HG03196 (cell line): ENCODE measurements around the gene TRIM54.
"Not testable (repeated sequence)": the region's sequence is repeated elsewhere in the genome, so short reads cannot be mapped to it uniquely, and the experiment has no call there.

Experiments
- ATAC-seq: cut with Tn5 transposase; IDR thresholded peaks from one replicate; pipeline ENCODE4 v1.9.1; 2021; ENCODE audit not compliant: unreplicated experiment

Gene TRIM54

DNA sequence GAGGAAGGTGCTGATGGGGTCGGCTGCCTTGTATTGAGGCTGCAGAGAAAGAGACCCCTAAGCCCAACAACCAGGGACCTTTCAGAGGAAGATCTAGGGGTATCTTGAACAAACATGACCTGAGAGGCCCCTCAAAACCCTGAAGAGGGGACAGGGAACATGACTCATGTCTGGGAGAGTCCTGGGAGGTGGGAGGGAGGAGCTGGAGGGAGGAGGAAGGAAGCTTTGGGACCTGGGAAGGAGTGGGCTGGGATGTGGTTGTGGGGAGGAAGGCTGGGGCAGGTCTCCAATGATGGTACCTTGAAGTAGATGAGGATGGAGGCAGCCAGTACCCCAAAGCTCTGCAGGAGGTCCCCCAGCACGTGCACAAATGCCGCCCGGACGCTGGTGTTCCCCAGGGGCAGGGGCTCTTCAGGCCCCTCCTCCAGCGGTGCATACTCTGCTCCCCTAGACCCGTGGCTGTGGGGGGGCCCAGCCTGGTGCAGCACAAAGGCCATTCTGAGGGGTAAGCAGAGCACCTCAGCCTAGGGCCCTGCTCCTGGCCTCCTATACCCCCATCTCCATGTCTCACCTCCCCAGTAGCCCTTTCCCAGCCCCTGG is 25.3 kb upstream of the TRIM54 start:
- ATAC-seq, result no peak

DNA sequence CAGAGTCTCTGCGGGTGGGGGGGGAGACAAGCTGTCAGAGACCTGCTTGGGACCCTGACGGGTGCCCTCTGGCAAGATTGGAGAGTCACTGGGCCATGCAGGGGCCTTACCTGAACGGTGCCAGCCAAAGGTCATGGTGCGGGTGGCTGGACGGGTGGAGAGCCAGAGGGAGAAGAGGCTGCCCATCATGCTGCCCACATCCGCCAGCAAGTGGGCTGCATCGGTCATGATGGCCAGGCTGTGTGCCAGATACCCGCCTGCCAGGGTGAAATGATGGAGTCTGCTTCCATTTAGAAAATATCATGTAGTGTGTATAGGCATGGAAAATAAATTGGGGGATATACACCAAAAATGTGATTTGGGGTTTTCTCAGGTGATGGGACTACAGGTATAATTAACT is 24.2 kb upstream of the TRIM54 start:
- ATAC-seq, result no peak

DNA sequence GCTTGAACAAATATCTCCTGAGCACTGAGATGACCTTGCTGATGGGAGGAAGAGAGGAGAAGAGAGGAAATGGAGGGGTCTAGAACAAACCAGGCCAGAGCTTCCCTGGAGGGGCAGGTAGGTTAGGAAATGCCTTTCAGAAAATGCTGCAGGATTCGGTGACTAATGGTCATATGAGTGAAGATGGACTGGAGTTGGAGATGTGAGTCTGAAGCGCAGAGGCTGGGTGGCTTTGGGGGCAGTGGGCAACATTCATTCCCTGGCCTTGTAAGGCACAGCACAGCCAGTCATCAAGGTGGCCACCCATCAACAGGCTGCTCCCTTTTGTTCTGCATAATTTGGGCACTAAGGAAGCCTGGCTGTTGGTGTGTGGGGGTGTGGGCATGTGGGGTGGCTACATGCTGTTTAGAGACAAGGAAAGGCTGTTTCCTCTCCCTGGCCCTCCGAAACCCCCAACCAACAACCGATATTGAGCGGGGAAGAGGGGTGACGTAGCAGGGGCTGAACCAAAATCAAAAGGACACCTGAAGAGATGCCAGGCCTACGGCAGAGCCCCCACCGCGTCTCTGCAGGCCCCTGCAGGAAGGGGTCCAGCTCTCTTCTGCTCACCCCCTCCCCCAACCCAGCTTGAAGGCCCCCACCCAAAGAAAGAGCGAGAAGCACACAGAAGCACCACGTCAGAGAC is 20.8 kb upstream of the TRIM54 start:
- ATAC-seq, result no peak

DNA sequence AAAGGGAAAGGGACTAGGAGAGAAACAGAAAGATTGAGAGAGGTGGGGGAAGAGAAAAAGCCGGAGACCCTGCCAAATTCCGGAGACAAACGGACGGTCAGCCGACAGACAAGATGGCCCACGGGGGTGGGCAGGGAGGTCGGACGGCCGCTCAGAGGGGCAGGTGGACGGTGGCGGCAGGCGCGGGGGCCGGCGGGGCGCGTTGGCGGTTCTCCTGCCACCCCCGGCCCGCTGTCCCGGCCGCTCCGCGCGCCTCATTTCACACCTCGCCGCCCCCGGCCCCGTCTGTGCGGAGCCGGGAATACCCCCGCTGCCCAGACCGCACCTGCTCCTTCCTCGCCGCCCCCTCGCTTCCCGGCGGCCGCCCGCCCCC is 20.3 kb upstream of the TRIM54 start:
- ATAC-seq, result no peak

DNA sequence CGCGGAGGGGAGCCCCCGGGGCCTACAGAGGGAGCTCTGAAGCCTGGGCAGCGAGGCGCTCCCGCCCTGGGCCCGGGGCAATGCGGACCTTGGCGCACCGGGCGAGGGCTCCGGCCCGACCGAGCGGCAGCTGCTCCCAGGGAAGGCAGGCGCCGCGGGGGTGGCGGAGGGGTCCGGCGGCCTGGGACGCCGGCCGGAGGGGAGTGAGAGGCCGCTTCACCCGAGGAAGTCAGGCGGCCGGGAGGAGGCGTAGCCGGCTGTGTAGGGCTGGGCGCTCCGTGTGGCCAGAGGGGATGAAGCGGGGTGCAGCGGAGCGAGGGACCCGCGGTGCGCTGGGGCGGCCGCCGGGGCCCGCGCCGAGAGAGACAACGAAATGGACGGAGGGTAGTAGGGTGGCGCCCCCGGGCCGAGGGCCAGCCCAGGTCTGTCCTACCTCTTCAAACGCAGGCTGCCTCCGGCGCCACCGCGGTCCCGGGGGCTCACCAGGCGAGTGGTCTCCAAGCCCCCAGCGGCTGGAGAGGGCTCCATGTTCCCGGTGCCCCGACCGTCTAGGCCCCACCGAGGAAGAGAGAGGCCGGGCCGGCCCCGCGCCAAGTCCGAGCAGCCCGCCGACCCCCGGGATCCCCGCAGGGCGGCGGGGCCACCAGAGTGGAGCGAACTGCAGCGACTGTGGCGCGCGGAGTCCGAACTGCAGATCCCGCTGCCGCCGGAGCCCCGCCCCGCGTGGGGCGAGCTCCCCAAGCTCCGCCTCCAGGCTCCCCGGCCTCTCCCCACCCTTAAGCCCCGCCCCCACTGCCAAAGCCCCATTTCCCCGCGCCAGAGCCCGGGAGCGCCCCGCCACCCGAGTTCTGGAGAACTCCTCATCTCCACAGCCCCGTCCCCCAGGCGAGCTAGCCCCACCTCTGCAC is 19.6 kb upstream of the TRIM54 start, which contains the start of gene SLC30A3:
TSS of gene SLC30A3 (minus strand) at position 669 of the 908 bp plus-strand sequence. CDS start at position 528, 141 bp downstream.
- no peak for ATAC-seq

DNA sequence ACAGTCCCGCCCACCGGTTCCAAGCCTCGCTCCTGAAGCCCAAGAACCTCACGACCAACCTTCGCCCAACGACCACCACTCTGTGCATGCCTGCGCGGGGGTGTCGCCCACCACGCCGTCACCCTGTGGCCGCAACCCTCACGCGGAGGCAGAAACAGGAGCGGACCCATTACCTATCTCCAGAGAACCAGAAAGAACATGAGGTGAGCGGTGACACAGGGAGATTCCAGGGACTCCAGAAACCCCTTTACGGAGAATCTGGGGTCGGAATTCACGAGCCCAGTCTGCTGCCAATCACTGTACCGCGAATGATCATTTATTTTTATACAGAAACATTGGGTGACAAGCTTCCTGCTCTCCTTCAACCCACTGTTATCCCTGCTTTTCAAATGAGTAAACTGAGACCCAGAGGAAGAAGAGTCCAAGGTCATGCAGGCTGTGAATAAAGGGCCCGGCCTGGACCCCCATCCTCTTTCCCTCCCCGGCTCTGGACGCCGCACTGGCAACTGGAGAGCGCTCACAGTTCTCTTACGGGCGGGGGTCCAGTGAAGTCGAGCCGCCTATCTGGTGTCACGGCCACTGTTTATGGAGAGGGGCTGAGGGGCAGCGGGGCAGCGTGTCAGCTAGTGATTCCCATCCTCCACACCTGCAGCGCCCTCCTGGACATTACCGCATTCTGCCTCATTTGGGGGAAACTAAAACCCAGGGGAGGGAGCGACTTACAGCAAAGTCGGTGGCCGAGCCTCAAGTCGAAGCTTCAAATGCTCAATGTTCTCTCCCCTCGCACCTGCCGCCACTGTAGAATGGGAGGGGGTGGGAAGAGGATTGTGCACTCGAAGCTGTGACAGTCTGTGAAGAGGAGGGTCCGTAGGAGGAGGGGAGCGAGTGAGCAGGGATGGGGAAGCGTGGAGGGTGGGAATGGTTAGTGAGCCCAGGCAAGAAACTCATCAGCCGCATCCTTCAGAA is 18.7 kb upstream of the TRIM54 start:
- ATAC-seq, result no peak

DNA sequence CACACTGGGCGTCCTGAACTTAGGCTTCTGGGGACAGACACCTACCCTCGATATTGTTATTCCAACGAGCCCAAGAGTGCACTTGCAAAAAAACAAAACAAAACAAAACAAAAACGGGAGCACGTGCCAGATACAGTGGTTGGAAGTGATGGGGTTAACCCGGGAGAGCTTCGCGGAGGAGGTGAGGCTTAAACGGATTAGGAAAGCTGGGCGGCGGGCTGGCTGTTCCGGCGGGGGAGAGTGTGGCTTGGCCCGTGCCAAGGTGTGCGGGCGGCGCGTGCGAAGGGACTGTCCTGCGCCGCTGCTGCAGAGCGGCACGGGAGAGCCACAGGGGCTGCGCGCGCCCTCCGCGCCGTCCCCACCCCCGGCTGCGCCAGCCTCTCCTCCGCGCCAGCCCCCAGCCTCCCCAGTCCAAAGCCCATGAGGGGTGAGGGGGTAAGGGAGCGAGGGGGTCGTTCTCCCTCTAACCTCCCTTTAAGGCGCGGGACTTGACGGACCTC is 17.9 kb upstream of the TRIM54 start:
- no peak for ATAC-seq

DNA sequence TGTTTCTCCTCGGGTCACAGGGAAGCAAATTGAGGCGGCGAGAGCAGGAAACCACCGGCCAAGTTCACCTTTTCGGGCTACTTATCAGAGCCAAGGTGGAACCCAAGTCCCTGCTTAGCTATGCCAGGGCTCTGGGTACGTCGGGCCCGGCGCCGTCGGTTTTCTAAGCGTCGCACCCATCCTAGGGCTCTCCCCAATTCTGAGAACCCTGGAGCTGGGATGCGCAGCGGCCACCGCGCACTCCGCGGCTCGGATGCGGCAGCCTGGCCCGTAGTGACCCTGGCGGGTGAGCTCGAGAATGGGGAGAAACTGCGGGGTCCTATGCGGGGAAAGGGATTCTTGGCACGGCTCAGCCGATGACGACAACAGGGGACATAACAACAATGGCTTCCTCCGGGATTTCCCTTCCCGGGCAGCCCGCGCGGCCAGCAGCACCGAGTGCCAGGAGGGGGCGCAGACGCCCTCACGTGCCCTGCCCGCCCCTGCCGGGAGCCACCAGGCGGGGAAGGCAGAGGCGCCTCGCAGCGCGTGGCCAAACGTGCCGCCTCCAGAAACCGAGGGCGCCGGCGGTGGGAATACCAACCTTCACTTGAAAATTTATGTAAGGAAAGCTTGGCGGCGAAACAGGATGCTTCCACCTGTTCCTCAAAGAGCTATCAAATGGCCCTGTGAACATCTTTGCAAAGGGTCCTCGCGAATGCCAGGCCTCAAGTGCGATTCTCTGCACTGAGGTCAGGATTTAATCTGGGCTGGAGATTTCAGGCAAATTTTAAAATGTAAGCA is 17.3 kb upstream of the TRIM54 start:
- ATAC-seq, result peak; percentile 60

DNA sequence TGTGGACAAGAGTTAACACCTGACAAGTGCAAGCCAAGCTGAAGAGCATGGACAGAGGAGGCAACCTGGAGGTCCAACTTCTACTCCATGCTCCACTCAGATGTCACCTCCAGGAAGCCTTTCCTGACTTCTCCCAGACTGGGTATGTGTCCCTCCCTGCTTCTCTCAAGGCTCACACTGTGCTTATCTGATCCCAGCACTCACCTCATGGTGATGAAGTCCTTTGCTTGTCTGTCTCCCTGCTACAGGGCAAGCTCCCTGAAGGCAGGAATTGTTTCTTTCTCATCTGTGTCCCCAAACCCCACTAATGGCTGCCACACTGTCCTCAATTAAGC is 16.7 kb upstream of the TRIM54 start:
- ATAC-seq, result no peak

DNA sequence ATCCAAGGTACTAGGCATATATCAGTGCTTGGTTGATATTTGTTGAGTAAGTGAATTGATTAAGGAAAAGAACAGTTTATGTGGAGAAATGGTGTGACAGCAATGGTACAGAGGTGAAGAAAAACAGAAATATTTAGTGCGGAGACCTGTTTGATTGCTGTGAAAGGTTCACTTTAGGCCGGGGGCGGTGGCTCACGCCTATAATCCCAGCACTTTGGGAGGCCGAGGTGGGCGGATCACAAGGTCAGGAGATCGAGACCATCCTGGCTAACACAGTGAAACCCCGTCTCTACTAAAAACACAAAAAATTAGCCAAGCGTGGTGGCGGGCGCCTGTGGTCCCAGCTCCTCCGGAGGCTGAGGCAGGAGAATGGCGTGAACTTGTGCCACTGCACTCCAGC is 13.9 kb upstream of the TRIM54 start:
- not testable (repeated sequence) for ATAC-seq

DNA sequence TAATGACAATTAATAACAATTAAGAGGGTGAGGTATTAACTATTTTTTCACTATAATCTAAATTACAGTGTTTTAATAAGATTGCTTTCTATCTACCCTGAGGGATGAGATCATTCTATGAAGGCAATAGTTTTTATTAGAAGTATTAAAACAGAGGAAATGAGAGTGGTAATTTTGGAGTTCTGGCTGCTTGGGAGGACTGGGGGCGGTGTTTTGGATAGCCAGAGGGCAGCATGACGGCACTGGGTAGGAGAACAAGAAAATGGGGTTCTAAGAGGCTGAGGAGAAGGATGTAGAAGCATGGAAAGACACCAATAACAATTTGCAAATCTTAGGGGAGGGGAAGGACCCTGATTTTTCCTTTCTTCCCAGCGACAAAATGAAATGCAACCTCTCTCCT is 12.1 kb upstream of the TRIM54 start:
- no peak for ATAC-seq

DNA sequence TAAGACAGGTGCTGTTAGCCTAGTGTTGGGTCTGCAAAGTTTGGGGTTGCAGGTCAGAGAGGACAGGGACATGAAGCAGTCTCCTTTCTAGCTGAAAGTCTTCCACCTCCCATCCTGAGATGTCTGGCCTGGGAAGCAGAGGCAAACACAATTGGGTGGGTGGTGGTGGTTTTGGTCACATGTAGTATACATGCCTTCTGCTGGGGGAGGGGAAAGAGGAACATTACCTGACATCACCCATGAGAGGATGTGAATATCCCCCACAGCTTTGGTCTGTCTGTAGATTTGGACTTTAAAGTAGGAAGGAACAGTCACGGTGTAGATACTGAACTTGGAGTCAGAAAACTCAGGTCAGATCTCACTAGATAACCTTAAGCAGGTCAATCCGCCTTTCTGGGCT is 11.6 kb upstream of the TRIM54 start:
- no peak for ATAC-seq

DNA sequence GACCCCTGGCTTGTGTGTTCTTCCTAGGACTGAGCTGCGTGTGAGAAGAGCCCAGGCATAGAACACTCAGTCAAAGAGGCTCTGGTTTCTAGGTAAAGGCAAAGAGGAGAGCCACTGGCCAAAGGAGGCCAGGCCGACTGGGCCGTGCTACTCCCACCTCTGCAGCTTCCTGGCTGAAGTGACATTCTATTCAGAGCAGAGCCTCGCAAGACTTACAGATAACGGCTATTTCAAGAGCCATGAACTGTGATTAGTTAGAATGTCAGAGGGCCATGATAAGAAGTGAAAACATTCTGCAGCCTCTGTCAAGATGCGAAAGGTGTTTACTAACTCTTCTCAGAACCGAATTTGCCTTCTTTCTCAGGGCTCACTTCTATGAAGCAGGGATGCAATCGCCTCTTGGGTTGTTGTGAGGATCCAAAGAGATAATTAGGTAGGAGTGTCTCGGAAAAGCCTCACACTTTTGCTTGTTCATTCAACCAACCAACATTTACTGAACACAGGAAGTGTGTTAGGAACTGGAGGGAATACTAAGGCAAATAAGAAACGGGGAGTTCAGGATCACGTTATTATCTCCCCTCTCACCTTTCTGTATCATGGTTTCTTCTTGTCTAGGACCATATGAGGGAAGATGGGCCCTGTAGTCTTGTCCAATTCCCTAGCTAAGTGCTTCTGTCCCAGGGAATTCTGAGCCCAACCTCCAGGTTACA is 10.4 kb upstream of the TRIM54 start:
- no peak for ATAC-seq

DNA sequence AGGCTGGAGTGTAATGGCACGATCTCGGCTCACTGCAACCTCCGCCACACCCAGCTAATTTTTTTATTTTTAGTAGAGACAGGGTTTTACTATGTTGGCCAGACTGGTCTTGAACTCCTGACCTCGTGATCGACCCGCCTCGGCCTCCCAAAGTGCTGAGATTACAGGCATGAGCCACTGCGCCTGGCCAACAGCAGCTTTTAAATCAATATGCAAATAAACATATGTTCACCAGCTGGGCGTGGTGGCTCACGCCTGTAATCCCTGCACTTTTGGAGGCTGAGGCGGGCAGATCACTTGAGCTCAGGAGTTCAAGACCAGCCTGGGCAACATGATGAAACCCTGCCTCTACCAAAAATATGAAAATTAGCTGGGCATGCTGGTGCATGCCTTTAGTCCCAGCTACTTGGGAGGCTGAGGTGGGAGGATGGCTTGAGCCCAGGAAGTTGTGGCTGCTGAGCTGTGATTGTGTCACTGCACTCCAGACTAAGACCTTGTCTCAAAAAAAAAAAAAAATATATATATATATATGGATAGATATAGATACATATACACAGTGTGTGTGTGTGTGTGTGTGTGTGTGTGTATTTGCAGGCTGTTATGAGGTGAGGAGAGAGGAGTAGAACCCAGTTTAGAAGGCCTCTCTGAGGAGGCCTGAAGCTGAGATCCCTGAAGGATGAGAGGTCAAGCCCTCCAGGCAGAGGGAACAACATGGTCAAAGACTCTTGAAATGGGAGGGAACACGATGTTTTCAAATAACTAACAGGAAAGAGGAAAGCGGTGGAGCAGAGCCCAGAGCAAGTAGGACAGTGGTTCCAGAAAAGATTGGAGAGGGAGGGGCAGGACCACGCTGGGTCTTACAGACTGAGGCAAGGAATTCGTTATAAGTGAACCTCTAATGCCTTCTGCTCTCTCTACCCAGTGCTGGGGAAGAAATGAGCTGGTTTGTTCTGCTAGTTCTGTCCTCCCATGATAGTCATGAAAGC is 9.4 kb upstream of the TRIM54 start:
- not testable (repeated sequence) for ATAC-seq

DNA sequence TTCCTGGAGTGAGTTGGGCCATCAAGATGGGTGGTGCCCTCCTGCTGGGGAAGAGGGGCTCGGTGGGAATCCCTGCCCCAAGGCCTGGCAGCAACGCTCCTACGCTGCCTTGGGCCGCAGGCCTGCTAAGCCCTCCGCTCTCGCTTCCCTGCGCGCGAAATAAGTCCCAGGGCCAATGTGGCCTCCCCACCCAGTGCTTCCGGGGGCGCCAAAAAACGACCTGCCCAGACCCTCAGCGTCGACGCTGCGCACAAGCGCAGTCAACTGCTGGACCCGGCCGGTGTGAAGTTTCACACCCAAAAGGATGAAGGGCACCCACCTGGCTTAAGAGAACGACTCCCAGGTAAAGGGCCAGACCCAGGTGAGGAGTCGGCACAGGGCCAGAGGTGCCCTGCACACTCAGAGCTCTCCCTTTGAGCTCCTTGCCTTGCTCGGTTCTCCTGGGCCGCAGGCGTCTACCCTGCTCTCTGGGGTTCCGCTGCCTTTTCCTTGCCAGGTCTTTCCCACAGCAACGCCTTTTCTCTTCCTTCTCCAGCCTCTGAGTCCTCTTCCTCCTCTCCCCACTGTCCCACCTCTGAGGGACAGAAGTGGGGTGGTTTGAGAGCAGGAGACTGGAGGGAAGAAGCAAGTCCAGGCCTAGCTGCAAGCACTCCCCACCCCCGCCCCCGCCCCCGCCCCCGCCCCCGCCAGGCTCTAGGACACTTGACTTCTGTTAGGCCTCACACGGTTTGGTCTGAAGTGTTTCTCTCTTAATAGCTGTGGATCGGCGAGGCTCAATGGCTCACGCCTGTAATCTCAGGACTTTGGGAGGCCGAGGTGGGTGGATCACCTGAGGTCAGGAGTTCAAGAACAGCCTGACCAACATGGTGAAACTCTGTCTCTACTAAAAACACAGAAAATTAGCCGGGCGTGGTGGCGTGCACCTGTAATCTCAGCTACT is 6.7 kb upstream of the TRIM54 start, which contains the start of gene DNAJC5G:
TSS of gene DNAJC5G (plus strand) at position 223 of the 940 bp plus-strand sequence. CDS start 1,296 bp downstream, outside the sequence.
- no peak for ATAC-seq

DNA sequence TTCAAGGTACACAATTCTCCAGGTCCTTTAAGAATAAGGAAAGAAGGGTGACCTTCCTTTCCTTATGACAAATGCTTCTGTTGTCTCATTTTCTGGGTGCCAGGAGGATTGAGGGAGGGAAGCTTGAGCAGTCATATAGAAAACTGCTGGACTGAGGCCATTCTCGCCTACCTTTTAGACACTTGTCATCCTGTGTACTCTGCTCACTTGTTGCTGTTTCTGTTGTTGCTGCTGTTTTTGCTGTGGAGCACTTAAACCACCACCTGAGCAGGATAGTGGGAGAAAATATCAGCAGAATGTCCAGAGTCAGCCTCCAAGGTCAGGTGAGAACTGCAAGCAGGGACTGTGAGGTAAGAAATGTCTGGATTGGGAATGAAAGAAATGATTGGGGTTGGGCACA is 4.2 kb upstream of the TRIM54 start:
- no peak for ATAC-seq

DNA sequence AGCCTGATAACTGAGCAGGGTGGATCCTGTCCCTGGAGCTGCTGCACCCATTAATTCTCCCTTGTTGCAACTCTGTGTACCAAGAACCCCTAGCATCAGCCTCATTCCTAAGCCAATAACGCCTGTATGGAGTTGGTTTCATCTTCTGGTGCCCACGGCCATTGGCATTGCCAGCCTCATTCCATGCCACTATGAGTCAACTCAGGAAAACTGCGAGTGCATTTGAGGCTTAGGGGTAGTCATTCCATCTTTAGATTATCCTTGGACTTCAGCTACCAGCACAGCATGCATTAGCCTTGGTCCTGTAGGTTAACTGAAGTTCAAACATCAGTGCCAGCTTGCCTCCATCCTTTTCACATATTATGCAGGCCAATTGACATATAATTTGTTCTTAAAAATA is 1.4 kb upstream of the TRIM54 start:
- no peak for ATAC-seq
